T47D (cell line): ENCODE measurements around the gene NUBPL.

Source experiments
- DNase-seq, 2 experiments: peaks; one replicate each; pipeline versions ENCODE4 v3.0.0 to v3.0.0-alpha.2; 2011 to 2012; ENCODE audit warnings: low read depth in 1 of 2, low spot score in 1 of 2
- JUND ChIP-seq: IDR thresholded peaks from 2 replicates; pipeline ENCODE4 v1.6.1; 2012; ENCODE audit warnings: low read depth
- in situ Hi-C: cut with HindIII; loops from 2 replicates; pipeline ENCODE4 v1.10.0; 2016; ENCODE audit warnings: low sequenced_read_pairs, low pct_unique_long_range_greater_than_20kb

The NUBPL gene

DNA sequence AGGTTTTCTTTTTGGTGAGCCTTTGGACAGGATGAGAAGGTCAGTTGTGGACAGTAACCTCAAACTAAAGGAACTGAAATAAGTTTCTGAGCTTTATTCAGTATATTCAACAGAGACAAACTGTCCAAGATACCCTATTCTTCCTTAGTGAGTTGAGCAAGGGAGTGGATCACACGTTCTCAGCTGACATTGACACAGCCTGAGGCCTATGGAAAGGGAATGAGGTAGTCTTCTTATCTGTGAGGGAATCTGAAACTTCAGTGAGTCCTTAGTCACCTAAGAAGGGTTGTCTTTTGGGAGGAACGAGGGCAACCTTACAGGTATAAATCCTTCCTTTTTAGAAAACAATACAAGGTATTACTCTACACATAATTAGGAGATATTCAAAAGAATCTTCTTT is 5.0 kb upstream of the NUBPL start:
- TF ChIP-seq JUND = no peak
- in situ Hi-C loops = no loop called here
- peak in 1 of 2 experiments; percentile 12 for DNase-seq

DNA sequence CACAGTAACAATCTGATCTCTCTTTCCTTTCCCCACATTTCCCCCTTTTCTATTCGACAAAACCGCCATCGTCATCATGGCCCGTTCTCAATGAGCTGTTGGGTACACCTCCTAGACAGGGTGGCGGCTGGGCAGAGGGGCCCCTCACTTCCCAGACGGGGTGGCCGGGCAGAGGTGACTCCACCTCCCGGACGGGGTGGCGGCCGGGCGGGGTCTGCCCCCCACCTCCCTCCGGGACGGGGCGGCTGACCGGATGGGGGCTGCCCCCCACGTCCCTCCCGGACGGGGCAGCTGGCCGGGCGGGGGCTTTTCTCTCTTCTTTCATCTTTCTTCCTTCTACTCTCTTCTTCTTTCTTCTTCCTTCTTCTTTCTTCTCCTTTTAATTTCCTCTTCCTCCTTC is 1.3 kb upstream of the NUBPL start:
- TF ChIP-seq JUND = no peak
- in situ Hi-C loops = no loop called here
- no peak for DNase-seq

DNA sequence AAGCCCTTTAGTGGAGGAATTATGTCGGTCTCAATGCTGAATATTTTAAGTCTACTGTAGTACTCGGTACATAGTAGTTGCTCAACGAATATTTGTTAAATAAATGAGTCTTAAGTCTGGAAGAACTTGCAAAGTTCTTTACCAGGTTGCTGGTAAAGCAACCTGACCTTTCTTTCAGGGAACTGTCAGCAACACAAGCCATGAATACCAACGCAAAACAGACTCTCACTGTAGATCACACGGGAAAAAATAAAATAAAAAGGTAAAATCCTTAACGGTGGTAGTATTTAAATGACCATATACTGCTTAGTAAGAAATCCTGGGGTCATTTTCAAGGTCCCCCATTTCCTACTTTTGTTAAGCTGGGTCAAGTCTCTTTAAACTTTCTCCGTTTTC is 447 bp upstream of the NUBPL start:
- DNase-seq = no peak
- no peak for TF ChIP-seq JUND
- in situ Hi-C loops = no loop called here

DNA sequence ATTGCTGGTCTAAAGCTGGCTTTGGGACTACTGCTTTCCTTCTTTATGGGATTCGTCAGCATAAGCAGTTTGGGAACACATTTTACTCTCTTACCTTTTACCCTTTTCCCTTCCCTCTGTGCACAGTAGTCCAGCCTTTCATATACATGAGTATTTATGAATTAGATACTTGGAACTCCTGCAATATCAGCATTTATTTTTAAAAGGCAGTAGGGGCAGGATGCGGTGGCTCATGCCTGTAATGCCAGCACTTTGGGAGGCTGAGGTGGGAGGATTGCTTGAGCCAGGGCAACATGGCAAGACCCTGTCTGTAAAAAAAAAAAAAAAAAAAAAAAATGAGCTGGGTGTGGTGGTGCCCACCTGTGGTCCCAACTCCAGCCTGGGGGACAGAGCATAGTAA is 3.0 kb downstream of the NUBPL start:
- no peak for TF ChIP-seq JUND
- in situ Hi-C loops = no loop called here
- no peak for DNase-seq

DNA sequence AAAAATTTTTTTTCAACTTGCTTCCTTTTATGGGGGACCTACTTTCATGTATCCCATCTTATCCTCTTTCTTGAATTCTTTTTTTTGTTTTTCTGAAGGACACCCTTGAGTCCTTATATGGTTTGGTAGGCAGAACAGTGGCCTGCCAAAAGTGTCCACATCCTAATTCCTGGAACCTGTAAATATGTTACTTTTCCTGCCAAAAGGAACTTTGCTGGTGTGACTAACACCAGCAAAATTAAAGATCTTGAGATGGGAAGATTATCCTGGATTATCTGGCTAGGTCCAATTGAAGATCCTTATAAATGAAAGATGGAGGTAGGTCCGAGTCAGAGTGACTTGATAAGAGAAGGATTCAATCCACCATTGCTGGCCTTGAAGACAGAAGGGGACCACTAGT is 5.3 kb downstream of the NUBPL start:
- DNase-seq = no peak
- no peak for TF ChIP-seq JUND
- in situ Hi-C loops = no loop called here

DNA sequence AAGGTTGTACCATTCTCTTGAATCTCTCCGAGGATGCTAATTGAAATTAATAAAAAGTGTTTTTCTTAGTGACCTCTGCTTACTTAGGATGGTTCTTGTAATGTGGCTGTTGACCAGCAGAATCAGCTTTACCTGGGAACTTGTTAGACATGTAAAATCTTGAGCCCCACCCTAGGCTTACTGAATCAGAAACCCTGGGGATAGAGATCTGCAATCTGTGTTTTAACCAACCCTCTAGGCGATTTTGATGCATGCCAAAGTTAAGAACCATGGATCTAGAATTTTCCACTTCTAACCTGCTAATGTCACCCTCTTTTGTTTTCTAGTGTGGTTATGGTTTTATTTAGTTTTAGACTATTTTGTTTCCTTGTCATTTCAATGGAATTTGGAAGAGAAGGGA is 6.5 kb downstream of the NUBPL start:
- in situ Hi-C loops = no loop called here
- TF ChIP-seq JUND = no peak
- no peak for DNase-seq

DNA sequence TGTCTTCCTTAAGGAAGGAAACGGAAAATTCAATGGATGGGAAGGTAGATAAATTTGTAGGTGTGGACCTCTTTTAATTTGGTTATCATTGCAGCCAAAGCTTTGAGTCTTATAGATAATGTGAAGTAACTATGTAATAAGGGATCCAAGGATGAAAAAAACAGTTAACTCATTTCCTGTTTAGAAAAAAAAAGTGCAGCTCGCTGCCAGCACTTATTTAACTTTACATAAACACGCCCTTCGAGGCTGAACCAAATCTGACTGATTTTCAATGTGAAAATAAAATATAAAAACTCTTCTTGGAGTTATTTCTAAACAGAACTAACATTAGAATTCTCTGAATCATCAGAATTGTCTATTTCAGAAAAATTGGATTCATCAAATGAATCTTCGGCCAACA is 7.0 kb downstream of the NUBPL start:
- no peak for DNase-seq

DNA sequence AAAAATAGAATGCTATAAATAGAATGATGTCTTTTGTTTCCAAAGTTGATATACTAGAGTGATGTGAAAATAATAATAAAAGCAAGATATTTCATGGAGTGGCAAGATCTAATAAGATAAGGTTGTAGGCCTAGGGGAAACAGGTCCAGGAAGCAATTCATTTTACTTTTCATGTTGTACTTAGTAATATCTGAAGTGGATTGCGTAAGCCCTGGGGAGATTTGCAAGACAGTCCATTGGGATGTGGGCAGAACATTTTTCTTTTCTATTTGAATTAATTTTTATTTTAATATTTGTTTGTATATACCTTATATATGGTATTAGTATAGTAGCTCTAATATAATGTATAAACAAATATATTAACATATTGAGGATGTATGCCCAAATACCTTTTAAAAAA is 7.5 kb downstream of the NUBPL start:
- in situ Hi-C loops = no loop called here
- no peak for DNase-seq
- TF ChIP-seq JUND = no peak

More for the DNA sequence above, 7.0 kb downstream of the NUBPL start:
- TF ChIP-seq JUND = no peak
- in situ Hi-C loops = no loop called here

DNA sequence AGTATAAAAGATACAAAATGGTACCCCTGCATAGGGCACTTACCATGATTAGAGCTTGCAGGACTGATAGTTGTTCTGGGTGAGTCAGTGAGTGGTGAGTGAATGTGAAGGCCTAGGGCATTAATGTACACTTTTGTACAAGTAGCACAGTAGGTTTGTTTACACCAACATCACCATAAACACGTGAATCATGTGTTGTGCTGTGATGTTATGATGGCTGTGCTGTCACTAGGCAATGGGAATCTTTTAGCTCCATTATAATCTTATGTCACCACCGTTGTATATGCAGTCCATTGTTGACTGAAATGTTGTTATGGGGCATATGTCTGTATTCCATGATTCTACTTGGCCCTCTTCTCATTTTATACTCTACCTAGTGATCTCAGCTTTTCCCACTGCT is 11.8 kb downstream of the NUBPL start:
- TF ChIP-seq JUND = no peak
- in situ Hi-C loops = no loop called here
- DNase-seq = no peak

DNA sequence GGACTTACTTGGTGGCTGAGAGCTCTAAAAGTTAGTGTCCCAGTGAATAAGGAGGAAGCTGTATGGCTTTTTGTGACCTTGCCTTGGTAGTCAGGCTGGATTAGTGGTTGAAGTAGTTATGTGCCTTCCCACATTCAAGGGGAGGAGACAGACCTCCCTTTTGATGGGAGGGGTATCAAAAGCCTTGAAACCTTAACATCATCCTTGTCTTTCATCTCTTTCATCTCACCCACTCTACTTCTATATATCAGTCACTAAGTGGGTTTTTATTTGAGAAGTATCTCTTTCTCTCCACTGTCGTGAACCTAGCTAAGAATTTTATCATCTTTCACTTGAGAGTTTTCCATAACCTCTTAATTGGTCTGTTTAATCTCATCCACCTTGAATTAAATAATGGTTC is 15.7 kb downstream of the NUBPL start:
- DNase-seq = no peak
- in situ Hi-C loops = no loop called here
- TF ChIP-seq JUND = no peak

DNA sequence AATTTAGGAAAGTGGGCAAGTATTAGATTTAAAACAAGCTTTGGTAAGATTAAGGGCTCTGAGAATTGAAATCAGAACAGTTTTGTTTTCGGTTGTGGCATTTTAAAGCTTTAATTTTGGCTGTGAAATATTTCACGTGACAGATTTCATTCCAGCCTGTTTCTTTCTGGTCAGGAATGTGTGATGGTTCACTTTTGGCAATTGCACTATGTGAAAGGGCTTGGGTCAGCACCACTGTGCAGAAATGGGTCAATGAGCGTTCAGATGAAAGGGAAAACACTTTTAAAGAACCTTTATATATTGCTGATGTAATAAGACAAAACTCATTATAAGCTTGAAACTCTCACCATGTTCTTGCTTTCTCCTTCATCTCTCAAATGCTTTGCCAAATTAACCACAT is 17.1 kb downstream of the NUBPL start:
- TF ChIP-seq JUND = no peak
- in situ Hi-C loops = no loop called here
- DNase-seq = no peak

DNA sequence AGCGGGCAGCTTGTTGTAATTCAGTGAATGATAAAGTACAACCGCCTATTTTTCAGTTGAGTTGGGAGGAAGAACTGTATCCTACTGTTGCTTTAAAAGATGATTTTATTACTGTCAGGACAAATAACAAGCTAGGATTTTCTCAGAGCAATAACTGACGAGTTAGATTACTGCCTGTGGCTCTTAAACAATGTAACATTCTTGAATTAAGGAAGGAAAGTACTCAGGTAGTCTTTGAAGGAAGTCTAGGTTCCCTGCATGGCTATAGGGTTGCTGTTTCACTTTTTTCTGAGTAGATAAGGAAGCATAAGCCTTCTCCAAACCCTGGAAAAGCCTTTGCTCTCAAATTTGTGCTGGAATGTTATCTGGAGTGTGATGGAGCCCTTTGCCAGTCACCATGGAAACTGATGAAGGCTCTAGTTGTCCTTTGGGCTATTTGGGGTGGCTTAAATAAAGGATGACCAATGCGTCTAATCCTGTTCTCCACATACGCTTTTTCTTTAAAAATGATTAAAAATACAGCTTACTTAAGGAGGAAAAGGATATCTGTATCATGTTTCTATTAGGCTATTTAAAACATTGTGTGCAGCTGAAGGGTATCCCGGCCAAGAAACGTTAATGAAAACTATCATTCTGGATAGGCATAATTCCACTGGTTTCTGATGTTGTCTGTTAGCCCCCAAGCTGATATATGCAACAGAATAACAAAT is 17.7 kb downstream of the NUBPL start:
- in situ Hi-C loops = no loop called here
- DNase-seq = no peak
- no peak for TF ChIP-seq JUND

DNA sequence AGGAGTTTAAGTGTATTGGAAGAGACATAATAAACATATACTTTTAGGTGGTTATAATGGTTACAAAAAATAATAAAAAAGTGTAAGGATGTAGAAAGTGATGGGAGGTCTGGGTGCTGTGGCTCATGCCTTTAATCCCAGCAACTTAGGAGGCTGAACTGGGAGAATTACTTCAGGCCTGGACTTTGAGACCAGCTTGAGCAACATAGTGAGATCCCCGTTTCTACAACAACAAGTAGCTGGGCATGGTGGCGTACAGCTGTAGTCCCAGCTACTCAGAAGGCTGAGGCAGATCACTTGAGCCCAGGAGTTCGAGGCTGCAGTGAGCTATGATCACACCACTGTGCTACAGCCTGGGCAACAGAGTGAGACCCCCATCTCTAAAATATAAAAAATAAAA is 19.0 kb downstream of the NUBPL start:
- TF ChIP-seq JUND = no peak
- in situ Hi-C loops = no loop called here
- DNase-seq = no peak

DNA sequence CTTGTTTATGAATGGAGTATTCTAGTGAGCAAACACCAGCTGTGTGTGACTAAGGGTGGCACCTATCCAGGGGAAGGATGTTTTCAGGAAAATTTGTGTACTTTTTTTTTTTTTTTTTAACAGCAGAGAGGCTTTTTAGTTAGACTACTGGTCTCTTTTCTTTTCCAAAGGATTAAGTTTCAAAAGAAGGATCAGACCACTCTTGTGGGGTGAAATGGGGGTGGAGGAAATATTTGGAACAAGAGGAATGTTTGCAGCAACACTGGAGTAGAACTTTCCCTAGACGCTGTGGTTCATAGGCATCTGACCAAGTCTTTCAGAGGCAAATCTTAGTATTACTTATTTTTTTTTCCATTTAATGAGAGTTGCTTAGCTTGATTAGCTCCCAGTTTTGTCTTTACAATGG is 21.1 kb downstream of the NUBPL start:
- no peak for TF ChIP-seq JUND
- no peak for DNase-seq
- in situ Hi-C loops = no loop called here
